Activated T-helper 1 cell treated with anti-CD3 and anti-CD28 coated beads, Interleukin-2, amount 50 U/mL, for 16 hours (primary cell): Measurements from ENCODE around the gene TRIM17.

Experiments
- DNase-seq, 2 donors: peaks; one replicate each; pipeline ENCODE4 v3.0.0-alpha.2; 2020; ENCODE audit warnings: low read depth in 1 of 2, low spot score in 1 of 2

Gene TRIM17

GRCh38 chr1:228416217-228416933 lies at the start of gene TRIM17:
Gene TRIM17 (minus strand): TSS chr1:228416861. CDS start chr1:228415072, 1,789 bp downstream.
- DNase-seq, result no peak

- no peak for DNase-seq
Measured at GRCh38 chr1:228465571-228466146, 49.0 kb upstream of the TRIM17 start.

- no peak for DNase-seq
Measured at GRCh38 chr1:228465141-228465540, 48.5 kb upstream of the TRIM17 start.

- DNase-seq, result peak; percentile 76 to 79
Measured at GRCh38 chr1:228464487-228464983, 47.9 kb upstream of the TRIM17 start.

- DNase-seq, result peak in 1 of 2 donors; percentile 17
Measured at GRCh38 chr1:228463559-228464455, 47.1 kb upstream of the TRIM17 start.

GRCh38 chr1:228463009-228463558 lies 46.4 kb upstream of the TRIM17 start:
- no peak for DNase-seq

- DNase-seq, result no peak
Measured at GRCh38 chr1:228462560-228462959, 45.9 kb upstream of the TRIM17 start.

- DNase-seq, result no peak
Measured at GRCh38 chr1:228460821-228461220, 44.2 kb upstream of the TRIM17 start.

- DNase-seq, result peak in 1 of 2 donors; percentile 17
Measured at GRCh38 chr1:228459091-228459993, 42.7 kb upstream of the TRIM17 start.

GRCh38 chr1:228457396-228458176 lies 40.9 kb upstream of the TRIM17 start:
- peak; percentile 65 to 69 for DNase-seq

- DNase-seq, result no peak
Measured at GRCh38 chr1:228457017-228457395, 40.3 kb upstream of the TRIM17 start.

- no peak for DNase-seq
Measured at GRCh38 chr1:228456252-228457016, 39.8 kb upstream of the TRIM17 start.

- no peak for DNase-seq
Measured at GRCh38 chr1:228455715-228456114, 39.1 kb upstream of the TRIM17 start.

GRCh38 chr1:228454238-228454637 lies 37.6 kb upstream of the TRIM17 start:
- no peak for DNase-seq

GRCh38 chr1:228453614-228454013 lies 37.0 kb upstream of the TRIM17 start:
- DNase-seq, result no peak

GRCh38 chr1:228453022-228453560 lies 36.4 kb upstream of the TRIM17 start:
- no peak for DNase-seq

- DNase-seq, result no peak
Measured at GRCh38 chr1:228452194-228453021, 35.7 kb upstream of the TRIM17 start.

GRCh38 chr1:228450200-228450599 lies 33.5 kb upstream of the TRIM17 start:
- DNase-seq, result no peak
